Esophagus (tissue), 2 donors: ENCODE data around the gene ZIC5. TPM values are rescaled to one million over a fixed set of nuclear protein-coding genes. Genes with fewer than 3 reads are reported as not detected.

ENCODE experiments used
- H3K27ac ChIP-seq, 2 donors: one replicate each; pipeline ENCODE4 v1.5.1; 2013; ENCODE audit warnings: low read depth in 2 of 2, mild to moderate bottlenecking in 2 of 2, inconsistent platforms in 1 of 2, low read length in 1 of 2, moderate library complexity in 1 of 2
- H3K27me3 ChIP-seq, 2 donors: one replicate each; pipeline ENCODE4 v1.6.1; 2013; ENCODE audit warnings: low read length in 2 of 2, control low read depth in 1 of 2, mild to moderate bottlenecking in 1 of 2; ENCODE audit not compliant: insufficient read depth in 2 of 2, control insufficient read depth in 1 of 2
- H3K36me3 ChIP-seq, 2 donors: one replicate each; pipeline ENCODE4 v1.6.1; 2013; ENCODE audit warnings: low read length in 1 of 2; ENCODE audit not compliant: control insufficient read depth in 2 of 2, insufficient read depth in 2 of 2
- H3K4me1 ChIP-seq, 2 donors: one replicate each; pipeline ENCODE4 v1.6.1; 2013; ENCODE audit warnings: low read length in 1 of 2; ENCODE audit not compliant: control insufficient read depth in 2 of 2, insufficient read depth in 2 of 2
- H3K4me3 ChIP-seq, 2 donors: one replicate each; pipeline ENCODE4 v1.5.1; 2013; ENCODE audit warnings: low read length in 2 of 2, mild to moderate bottlenecking in 2 of 2, low read depth in 1 of 2, moderate library complexity in 1 of 2
- H3K9me3 ChIP-seq, 2 donors: one replicate each; pipeline ENCODE4 v1.6.1; 2013; ENCODE audit warnings: mild to moderate bottlenecking in 2 of 2, low read depth in 1 of 2, low read length in 1 of 2, moderate library complexity in 1 of 2; ENCODE audit not compliant: control insufficient read depth in 2 of 2, insufficient read depth in 1 of 2
- WGBS, 2 donors: extraction: QIAGEN DNeasy Blood & Tissue Kit; methylation state at CpG; one replicate each; pipeline ENCODE4 v1.1.7; 2013; 5-methylcytosine and 5-hydroxymethylcytosine counted together
- polyA plus RNA-seq, 2 donors: library from polyadenylated mRNA; stranded (reverse); fragments of 200-250 nt; gene quantifications; one replicate each; pipeline ENCODE4 v1.2.3, GENCODE V29; 2013
- donor health status: healthy with polysubstance abuse.
- donor health status: Bipolar disorder and iron deficiency.

The ZIC5 gene
- polyA plus RNA-seq, 2 donors: not detected

DNA sequence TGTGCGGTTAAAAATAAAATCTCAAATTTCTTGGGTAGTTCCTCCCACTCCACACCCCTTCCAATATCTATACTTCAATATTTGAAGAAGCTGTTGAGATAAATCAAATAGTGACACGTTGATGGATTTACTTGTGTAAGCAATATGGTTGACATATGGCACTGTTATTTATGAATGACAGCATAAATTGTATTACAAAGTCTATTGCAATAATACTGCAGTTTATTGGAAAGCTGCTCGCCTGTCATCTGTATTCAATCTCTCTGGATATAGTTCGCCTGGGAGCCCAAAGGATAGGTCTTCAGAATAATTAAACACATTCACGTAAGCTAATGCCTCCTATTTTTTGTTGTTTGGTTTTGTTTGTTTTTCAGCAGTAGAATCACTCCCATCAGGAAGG lies 5.0 kb upstream of the ZIC5 start:
- Histone ChIP-seq H3K4me3 (no peak overlapping the region), H3K27ac (no peak overlapping the region), H3K27me3 (peaks cover 5 to 60% of the 10 kb centered on the region in 2 donors), H3K9me3 (peaks cover 0 to 6% of the 10 kb centered on the region in 2 donors), H3K36me3 (no peaks in the 10 kb centered on the region), H3K4me1 (peaks cover 5 to 10% of the 10 kb centered on the region in 2 donors)
- 65 to 69% methylated on average over 5 of the region's 5 CpGs for WGBS, 2 donors

DNA sequence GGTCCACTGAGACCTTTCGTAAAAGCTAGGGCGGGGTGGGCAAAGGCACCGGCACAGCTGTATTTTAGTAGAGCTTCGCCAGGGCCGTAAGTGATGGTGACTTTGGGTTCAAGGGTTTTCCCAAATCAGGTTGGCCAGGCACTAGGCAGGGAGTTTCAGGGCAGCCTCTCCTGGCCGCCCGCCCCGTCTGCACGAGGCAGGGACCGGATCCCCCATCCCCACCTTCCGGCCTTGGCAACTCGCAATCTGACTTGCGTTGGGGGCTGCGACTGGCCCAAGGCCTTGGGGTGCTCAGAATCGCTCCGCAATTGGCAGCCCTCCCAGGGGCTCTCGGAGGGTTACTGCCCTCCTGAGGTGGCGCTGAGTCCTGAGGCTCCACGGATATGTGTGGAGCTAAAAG lies 4.1 kb upstream of the ZIC5 start:
- H3K27me3 ChIP-seq: peaks cover 5 to 65% of the 10 kb centered on the region in 2 donors
- peaks cover 0 to 6% of the 10 kb centered on the region in 2 donors for H3K9me3 ChIP-seq
- H3K4me3 ChIP-seq: no peak overlapping the region
- H3K36me3 ChIP-seq: no peaks in the 10 kb centered on the region
- H3K4me1 ChIP-seq: peaks cover 5 to 10% of the 10 kb centered on the region in 2 donors
- no peak overlapping the region for H3K27ac ChIP-seq
- WGBS, 2 donors: 21 to 32% methylated on average over 19 of the region's 19 CpGs

- H3K27me3 ChIP-seq: peaks cover 5 to 70% of the 10 kb centered on the region in 2 donors
- H3K36me3 ChIP-seq: no peaks in the 10 kb centered on the region
- H3K4me1 ChIP-seq: peaks cover 8% of the 10 kb centered on the region in 2 donors
- 13 to 17% methylated on average over 34 of the region's 34 CpGs for WGBS, 2 donors
- H3K4me3 ChIP-seq: no peak overlapping the region
- H3K9me3 ChIP-seq: peaks cover 0 to 6% of the 10 kb centered on the region in 2 donors
- no peak overlapping the region for H3K27ac ChIP-seq
Measured at GRCh38 chr13:99974939-99975561, 3.5 kb upstream of the ZIC5 start.

DNA sequence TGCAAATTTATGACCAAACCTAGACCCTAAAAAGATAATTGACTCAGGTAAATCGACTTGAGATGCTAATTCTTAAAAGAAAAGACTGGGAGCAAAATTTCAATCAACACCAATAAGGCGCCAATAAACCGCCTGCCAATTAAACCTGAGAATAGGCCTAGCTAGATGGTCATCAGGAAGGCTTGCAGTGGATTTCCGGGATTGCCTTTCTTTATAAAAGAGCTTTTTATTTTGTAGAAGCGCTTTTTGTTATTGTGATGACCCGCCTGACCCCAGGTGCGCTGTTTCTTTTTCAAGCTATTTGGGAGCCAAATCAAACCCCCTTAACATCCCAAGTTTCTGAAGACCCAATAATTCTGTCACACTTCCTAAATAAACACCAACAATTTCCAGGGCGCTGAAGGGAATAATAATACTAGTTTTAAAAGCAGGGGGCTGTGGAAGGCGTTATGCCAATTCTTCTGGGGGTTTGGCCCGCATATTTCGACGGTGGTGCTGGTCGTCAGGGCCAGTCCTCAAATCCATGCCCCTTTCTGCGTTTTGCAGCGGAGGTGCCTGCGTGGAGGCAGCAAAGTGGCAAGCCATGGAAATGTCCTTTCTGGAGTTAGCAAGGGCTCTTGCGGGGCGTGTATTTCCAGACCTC lies 2.9 kb upstream of the ZIC5 start:
- Histone ChIP-seq H3K9me3 (peaks cover 0 to 6% of the 10 kb centered on the region in 2 donors), H3K36me3 (no peaks in the 10 kb centered on the region), H3K4me3 (no peak overlapping the region), H3K4me1 (peaks cover 5 to 13% of the 10 kb centered on the region in 2 donors), H3K27me3 (peaks cover 5 to 69% of the 10 kb centered on the region in 2 donors), H3K27ac (no peak overlapping the region)
- WGBS, 2 donors: 20 to 24% methylated on average over 18 of the region's 18 CpGs

DNA sequence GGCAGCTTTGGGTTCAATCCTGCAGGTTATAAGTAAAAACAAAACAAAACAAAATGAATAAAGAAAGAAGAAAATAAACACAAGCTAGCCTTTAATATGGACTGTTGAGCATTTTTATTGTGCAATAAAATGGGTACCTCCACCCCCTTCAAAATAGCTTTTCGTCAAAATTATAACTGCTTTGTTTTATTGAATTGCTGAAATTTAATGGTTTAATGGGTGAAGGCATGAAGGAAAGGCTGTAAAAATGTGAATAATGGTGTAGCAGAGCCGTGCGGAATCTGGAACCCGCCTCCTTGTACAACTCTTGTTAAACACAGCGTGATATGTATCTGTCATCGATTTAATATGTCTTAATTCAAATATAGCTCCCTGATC lies 2.2 kb upstream of the ZIC5 start:
- Histone ChIP-seq H3K9me3 (peaks cover 0 to 8% of the 10 kb centered on the region in 2 donors), H3K27ac (no peak overlapping the region), H3K36me3 (no peaks in the 10 kb centered on the region), H3K4me1 (peaks cover 9 to 17% of the 10 kb centered on the region in 2 donors), H3K4me3 (no peak overlapping the region), H3K27me3 (peaks cover 5 to 71% of the 10 kb centered on the region in 2 donors)
- WGBS, 2 donors: 24 to 28% methylated on average over 6 of the region's 6 CpGs

- Histone ChIP-seq H3K9me3 (peaks cover 0 to 9% of the 10 kb centered on the region in 2 donors), H3K36me3 (no peaks in the 10 kb centered on the region), H3K27me3 (peaks cover 5 to 70% of the 10 kb centered on the region in 2 donors), H3K4me3 (no peak overlapping the region), H3K27ac (no peak overlapping the region), H3K4me1 (peaks cover 14 to 22% of the 10 kb centered on the region in 2 donors)
- WGBS, 2 donors: 20 to 22% methylated on average over 11 of the region's 11 CpGs
Measured at GRCh38 chr13:99973163-99973807, 1.7 kb upstream of the ZIC5 start.

GRCh38 chr13:99972190-99972731 lies 694 bp upstream of the ZIC5 start:
- WGBS, 2 donors: 18 to 19% methylated on average over 18 of the region's 18 CpGs
- Histone ChIP-seq H3K9me3 (peaks cover 0 to 6% of the 10 kb centered on the region in 2 donors), H3K4me1 (peaks cover 15 to 22% of the 10 kb centered on the region in 2 donors), H3K36me3 (no peaks in the 10 kb centered on the region), H3K4me3 (no peak overlapping the region), H3K27ac (no peak overlapping the region), H3K27me3 (peaks cover 5 to 69% of the 10 kb centered on the region in 2 donors)

- WGBS, 2 donors: 2 to 3% methylated on average over 64 to 117 of the region's 118 CpGs
- Histone ChIP-seq H3K9me3 (peaks cover 0 to 6% of the 10 kb centered on the region in 2 donors), H3K27me3 (peaks cover 5 to 62% of the 10 kb centered on the region in 2 donors), H3K27ac (no peak overlapping the region), H3K4me1 (peaks cover 15 to 22% of the 10 kb centered on the region in 2 donors), H3K4me3 (peak overlapping the region; percentile 23 to 51), H3K36me3 (no peaks in the 10 kb centered on the region)
Measured at GRCh38 chr13:99970651-99971575, 654 bp downstream of the ZIC5 start.
